HepG2 (cell line): ENCODE results near the gene SIGLEC9. TPM values are rescaled to one million over a fixed set of nuclear protein-coding genes. Genes with fewer than 3 reads are reported as not detected.

Experiments
- ATRX ChIP-seq: sonication (generic); formaldehyde crosslinking; IDR thresholded peaks from 2 replicates; pipeline ENCODE4 v1.4.0; 2020; ENCODE audit warnings: missing genetic modification reagents, borderline replicate concordance
- IRF2 ChIP-seq: IDR thresholded peaks from 2 replicates; pipeline ENCODE4 v1.6.1; 2018; ENCODE audit warnings: missing genetic modification reagents, missing compliant biosample characterization
- KLF15 ChIP-seq: sonication (generic); formaldehyde crosslinking; IDR thresholded peaks from 2 replicates; pipeline ENCODE4 v1.8.1; 2023; ENCODE audit warnings: borderline replicate concordance, mild to moderate bottlenecking, inconsistent platforms, missing genetic modification reagents, mixed read lengths
- LBX2 ChIP-seq: sonication (generic); formaldehyde crosslinking; IDR thresholded peaks from 2 replicates; pipeline ENCODE4 v1.5.0; 2020; ENCODE audit warnings: missing genetic modification reagents, mild to moderate bottlenecking, borderline replicate concordance
- PRDM15 ChIP-seq: sonication (generic); formaldehyde crosslinking; IDR thresholded peaks from 2 replicates; pipeline ENCODE4 v1.4.0; 2020; ENCODE audit warnings: missing genetic modification reagents
- RFX5 ChIP-seq: IDR thresholded peaks from 2 replicates; pipeline ENCODE4 v1.6.1; 2011; ENCODE audit warnings: low read depth, low read length, improper control_type of control experiment
- ZBED4 ChIP-seq: sonication (generic); formaldehyde crosslinking; IDR thresholded peaks from 2 replicates; pipeline ENCODE4 v1.4.0; 2020; ENCODE audit warnings: missing genetic modification reagents, borderline replicate concordance
- ZNF136 ChIP-seq: sonication (generic); formaldehyde crosslinking; IDR thresholded peaks from 2 replicates; pipeline ENCODE4 v1.8.1; 2022; ENCODE audit warnings: low read depth, mild to moderate bottlenecking, moderate library complexity, missing genetic modification reagents
- ZNF205 ChIP-seq: IDR thresholded peaks from 2 replicates; pipeline ENCODE4 v1.6.1; 2018; ENCODE audit warnings: missing biosample characterization, missing genetic modification reagents
- polyA plus RNA-seq, 8 experiments: library from polyadenylated mRNA; depleted of rRNA in 3 of 8; stranded (reverse) in 7 of 8; unstranded in 1 of 8; fragments of >200 nt; fragmentation: Illumina TruSeq in 4 of 8; extraction: Trizol in 4 of 8; gene quantifications; 2 replicates each; pipeline versions ENCODE4 v1.2.1 to v1.2.3, GENCODE V29; 2011 to 2016; ENCODE audit warnings: low read depth in 4 of 8, missing spikeins in 1 of 8, mixed read lengths in 1 of 8; ENCODE audit not compliant: insufficient read depth in 1 of 8
- total RNA-seq, 5 experiments: library from RNA; depleted of rRNA; stranded (reverse); fragments of >200 nt; fragmentation: Illumina TruSeq; extraction: Trizol; gene quantifications; 2 replicates each; pipeline ENCODE4 v1.2.3, GENCODE V29; 2016; ENCODE audit warnings: low read depth in 1 of 5

Gene SIGLEC9
- total and polyA plus RNA-seq, 2 of the 13 experiments (the other 11 are each of a cell fraction or from before 2014, with no cell fraction given), result not detected

GRCh38 chr19:51075998-51076397 is 48.7 kb upstream of the SIGLEC9 start (continued):
- no peak for TF ChIP-seq PRDM15 (CRISPR knock-in tag)
- TF ChIP-seq ZBED4 (CRISPR knock-in tag), result no peak
- TF ChIP-seq RFX5, result no peak
- no peak for TF ChIP-seq KLF15 (CRISPR knock-in tag)
- no peak for TF ChIP-seq ZNF205
- TF ChIP-seq IRF2, result no peak
- no peak for TF ChIP-seq ATRX (CRISPR knock-in tag)
- no peak for TF ChIP-seq LBX2
- TF ChIP-seq ZNF136 (CRISPR knock-in tag), result no peak
